HCT116 (cell line): ENCODE data around the gene FBH1. TPM values are rescaled to one million over a fixed set of nuclear protein-coding genes. Genes with fewer than 3 reads are reported as not detected.

ENCODE experiments used
- ATAC-seq: fragments of 200-7000 bp; cut with Tn5 transposase; 2 replicates; pipeline ENCODE4 v1.9.1; 2020; ENCODE audit warnings: mild to moderate bottlenecking, moderate library complexity
- BruUV-seq: library from RNA; stranded (reverse); fragments of 400-500 nt; replicated peaks from 2 replicates; lab custom pipeline; 2021; lab: Mats Ljungman, UMichigan
- CTCF ChIA-PET: fragments of 300-600 bp; sonication (Branson Sonifier 250); formaldehyde crosslinking; loops from one replicate; lab custom pipeline; 2021; ENCODE audit warnings: antibody characterized with exemption; lab: Charles Lee
- POLR2A ChIA-PET: fragments of 300-600, 350-600 bp; sonication (Branson Sonifier 250); formaldehyde crosslinking; loops from one replicate; lab custom pipeline; 2021; ENCODE audit warnings: antibody characterized with exemption; lab: Charles Lee
- RAD21 ChIA-PET, 2 experiments: fragments of 300-600 bp; sonication (Branson Sonifier 250); formaldehyde crosslinking; loops; one replicate each; lab custom pipeline; 2023; ENCODE audit warnings: low total read pairs in 2 of 2; ENCODE audit not compliant: uncharacterized antibody in 2 of 2, unreplicated experiment in 2 of 2, low non-redundant PET in 1 of 2; lab: Charles Lee
- DNase-seq: peaks from one replicate; pipeline ENCODE4 v3.0.0-alpha.2; 2010; ENCODE audit warnings: low read depth, low spot score
- H2AFZ ChIP-seq: fragments of 200-600 bp; shearing (Covaris generic), sonication (generic); 2 replicates; pipeline ENCODE4 v1.6.1; 2017; ENCODE audit warnings: low read depth, mixed run types, mixed read lengths, antibody characterized with exemption, low read length; ENCODE audit not compliant: poor library complexity, severe bottlenecking
- H3K27ac ChIP-seq: 2 replicates; pipeline ENCODE4 v1.5.1; 2012; ENCODE audit warnings: low read depth, low read length
- H3K27me3 ChIP-seq: fragments of 200-600 bp; sonication (generic); 2 replicates; pipeline ENCODE4 v1.6.1; 2016; ENCODE audit warnings: mixed run types, low read length, mixed read lengths; ENCODE audit not compliant: insufficient read depth
- H3K36me3 ChIP-seq, 2 experiments: fragments of 200-500 bp in 1 of 2; fragments of 200-600 bp in 1 of 2; sonication (Bioruptor generic) in 1 of 2; sonication (generic) in 1 of 2; 2 replicates each; pipeline versions ENCODE4 v1.5.1 to v1.6.1; 2014 to 2016; ENCODE audit warnings: low read length in 2 of 2, inconsistent platforms in 1 of 2, mixed read lengths in 1 of 2, mixed run types in 1 of 2; ENCODE audit not compliant: insufficient read depth in 2 of 2, control insufficient read depth in 1 of 2
- H3K4me1 ChIP-seq, 2 experiments: fragments of 200-600 bp in 1 of 2; sonication (generic) in 1 of 2; 2 replicates each; pipeline versions ENCODE4 v1.5.1 to v1.6.1; 2012 to 2017; ENCODE audit warnings: low read length in 2 of 2, inconsistent platforms in 1 of 2, mild to moderate bottlenecking in 1 of 2, mixed read lengths in 1 of 2, mixed run types in 1 of 2, moderate library complexity in 1 of 2; ENCODE audit not compliant: insufficient read depth in 2 of 2, control insufficient read depth in 1 of 2
- H3K4me2 ChIP-seq: fragments of 200-600 bp; sonication (generic); 2 replicates; pipeline ENCODE4 v1.6.1; 2017; ENCODE audit warnings: mixed run types, low read length, mixed read lengths
- H3K4me3 ChIP-seq, 2 experiments: fragments of 200-600 bp in 1 of 2; sonication (generic) in 1 of 2; replicated peaks in 1 of 2; 2 replicates each; pipeline ENCODE4 v1.5.1; 2011 to 2016; ENCODE audit warnings: low read length in 2 of 2, control low read depth in 1 of 2, low read depth in 1 of 2, mild to moderate bottlenecking in 1 of 2, mixed read lengths in 1 of 2, mixed run types in 1 of 2
- H3K79me2 ChIP-seq: fragments of 200-600 bp; sonication (generic); 2 replicates; pipeline ENCODE4 v1.6.1; 2017; ENCODE audit warnings: mild to moderate bottlenecking, mixed run types, low read length, moderate library complexity, mixed read lengths; ENCODE audit not compliant: insufficient read depth
- H3K9ac ChIP-seq: fragments of 200-600 bp; sonication (generic); 2 replicates; pipeline ENCODE4 v1.6.1; 2016; ENCODE audit warnings: low read length, mixed read lengths
- H3K9me2 ChIP-seq: fragments of 200-600 bp; sonication (generic), shearing (Covaris generic); 2 replicates; pipeline ENCODE4 v1.6.1; 2017; ENCODE audit warnings: mixed run types, mild to moderate bottlenecking, moderate library complexity; ENCODE audit not compliant: insufficient read depth
- H3K9me3 ChIP-seq, 2 experiments: fragments of 200-500 bp in 1 of 2; fragments of 200-600 bp in 1 of 2; sonication (Bioruptor generic) in 1 of 2; sonication (generic) in 1 of 2; 2 replicates each; pipeline ENCODE4 v1.6.1; 2014 to 2017; ENCODE audit warnings: low read length in 2 of 2, mixed read lengths in 2 of 2, inconsistent platforms in 1 of 2, low read depth in 1 of 2, mild to moderate bottlenecking in 1 of 2, mixed run types in 1 of 2, moderate library complexity in 1 of 2; ENCODE audit not compliant: control insufficient read depth in 1 of 2, insufficient read depth in 1 of 2
- H4K20me1 ChIP-seq: fragments of 200-600 bp; sonication (generic), shearing (Covaris generic); 2 replicates; pipeline ENCODE4 v1.6.1; 2017; ENCODE audit warnings: mixed run types, mild to moderate bottlenecking, moderate library complexity; ENCODE audit not compliant: insufficient read depth
- CEBPB ChIP-seq: IDR thresholded peaks from 2 replicates; pipeline ENCODE4 v1.6.1; 2012; ENCODE audit warnings: low read depth
- EGR1 ChIP-seq: IDR thresholded peaks from 2 replicates; pipeline ENCODE4 v1.6.1; 2012; ENCODE audit warnings: low read depth
- POLR2A ChIP-seq: IDR thresholded peaks from 2 replicates; pipeline ENCODE4 v1.7.0; 2011; ENCODE audit warnings: borderline replicate concordance; ENCODE audit not compliant: insufficient read depth, insufficient read length; ENCODE audit errors: extremely low read depth
- POLR2AphosphoS5 ChIP-seq: IDR thresholded peaks from 2 replicates; pipeline ENCODE4 v1.6.1; 2011; ENCODE audit warnings: mild to moderate bottlenecking, low read depth, low read length, moderate library complexity
- SP1 ChIP-seq: IDR thresholded peaks from 2 replicates; pipeline ENCODE4 v1.6.1; 2012; ENCODE audit warnings: low read depth
- YY1 ChIP-seq: IDR thresholded peaks from 2 replicates; pipeline ENCODE4 v1.6.1; 2011; ENCODE audit warnings: low read length, low read depth, moderate library complexity, mild to moderate bottlenecking; ENCODE audit not compliant: insufficient replicate concordance; ENCODE audit errors: extremely low read depth
- intact Hi-C: fragments of 100-400 bp; cut with micrococcal nuclease; formaldehyde crosslinking; loops from 2 replicates; pipeline ENCODE4 v1.10.0; 2022
- total RNA-seq: library from RNA; stranded (reverse); gene quantifications from one replicate; pipeline ENCODE4 v1.2.1, GENCODE V29; 2021; ENCODE audit not compliant: unreplicated experiment
- TF ChIP-seq, protein P1 (sequence below): IDR thresholded peaks from 2 replicates; pipeline ENCODE4 v1.6.1; 2012; ENCODE audit warnings: low read depth
- TF ChIP-seq, protein P2 (sequence below): IDR thresholded peaks from 2 replicates; pipeline ENCODE4 v1.6.1; 2012

FBH1 gene
- total RNA-seq, 1 experiment from 2014 or later, result 70.2 TPM

DNA sequence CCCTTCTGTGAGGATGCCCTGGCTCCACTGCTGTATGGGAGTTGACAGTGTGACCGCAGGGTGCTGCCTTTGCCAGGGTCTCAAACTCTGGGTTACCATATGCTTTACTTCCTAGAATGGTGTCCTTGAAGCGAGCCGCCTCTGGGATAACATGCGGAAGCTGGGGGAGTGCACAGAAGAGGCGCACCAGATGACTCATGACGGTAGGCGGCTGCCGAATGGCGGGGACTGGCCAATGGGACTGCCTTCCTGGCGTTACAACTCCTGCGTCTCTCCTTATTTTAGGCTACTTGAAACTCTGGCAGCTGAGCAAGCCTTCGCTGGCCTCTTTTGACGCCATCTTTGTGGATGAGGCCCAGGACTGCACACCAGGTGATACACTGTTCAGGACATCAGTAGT, 27.3 kb downstream of the FBH1 start:
- Histone ChIP-seq H3K9me3 (no peaks in the 10 kb centered on the region), H3K4me3 (no peak overlapping the region), H3K9ac (no peak overlapping the region), H3K36me3 (peaks cover 56 to 67% of the 10 kb centered on the region in 2 experiments), H3K27ac (no peak overlapping the region), H3K4me2 (no peak overlapping the region), H4K20me1 (no peaks in the 10 kb centered on the region), H3K9me2 (no peaks in the 10 kb centered on the region), H3K27me3 (no peaks in the 10 kb centered on the region), H2AFZ (no peak overlapping the region), H3K79me2 (no peaks in the 10 kb centered on the region), H3K4me1 (no peaks in the 10 kb centered on the region)
- TF ChIP-seq CEBPB (no peak), SP1 (no peak), POLR2A (no peak), EGR1 (no peak), POLR2AphosphoS5 (no peak), YY1 (no peak)
- TF ChIP-seq, protein P1, sequence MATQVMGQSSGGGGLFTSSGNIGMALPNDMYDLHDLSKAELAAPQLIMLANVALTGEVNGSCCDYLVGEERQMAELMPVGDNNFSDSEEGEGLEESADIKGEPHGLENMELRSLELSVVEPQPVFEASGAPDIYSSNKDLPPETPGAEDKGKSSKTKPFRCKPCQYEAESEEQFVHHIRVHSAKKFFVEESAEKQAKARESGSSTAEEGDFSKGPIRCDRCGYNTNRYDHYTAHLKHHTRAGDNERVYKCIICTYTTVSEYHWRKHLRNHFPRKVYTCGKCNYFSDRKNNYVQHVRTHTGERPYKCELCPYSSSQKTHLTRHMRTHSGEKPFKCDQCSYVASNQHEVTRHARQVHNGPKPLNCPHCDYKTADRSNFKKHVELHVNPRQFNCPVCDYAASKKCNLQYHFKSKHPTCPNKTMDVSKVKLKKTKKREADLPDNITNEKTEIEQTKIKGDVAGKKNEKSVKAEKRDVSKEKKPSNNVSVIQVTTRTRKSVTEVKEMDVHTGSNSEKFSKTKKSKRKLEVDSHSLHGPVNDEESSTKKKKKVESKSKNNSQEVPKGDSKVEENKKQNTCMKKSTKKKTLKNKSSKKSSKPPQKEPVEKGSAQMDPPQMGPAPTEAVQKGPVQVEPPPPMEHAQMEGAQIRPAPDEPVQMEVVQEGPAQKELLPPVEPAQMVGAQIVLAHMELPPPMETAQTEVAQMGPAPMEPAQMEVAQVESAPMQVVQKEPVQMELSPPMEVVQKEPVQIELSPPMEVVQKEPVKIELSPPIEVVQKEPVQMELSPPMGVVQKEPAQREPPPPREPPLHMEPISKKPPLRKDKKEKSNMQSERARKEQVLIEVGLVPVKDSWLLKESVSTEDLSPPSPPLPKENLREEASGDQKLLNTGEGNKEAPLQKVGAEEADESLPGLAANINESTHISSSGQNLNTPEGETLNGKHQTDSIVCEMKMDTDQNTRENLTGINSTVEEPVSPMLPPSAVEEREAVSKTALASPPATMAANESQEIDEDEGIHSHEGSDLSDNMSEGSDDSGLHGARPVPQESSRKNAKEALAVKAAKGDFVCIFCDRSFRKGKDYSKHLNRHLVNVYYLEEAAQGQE, result no peak
- TF ChIP-seq, protein P2, sequence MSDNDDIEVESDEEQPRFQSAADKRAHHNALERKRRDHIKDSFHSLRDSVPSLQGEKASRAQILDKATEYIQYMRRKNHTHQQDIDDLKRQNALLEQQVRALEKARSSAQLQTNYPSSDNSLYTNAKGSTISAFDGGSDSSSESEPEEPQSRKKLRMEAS, result no peak
- BruUV-seq, result no TSS peak
- intact Hi-C loops, result no loop called here
- ATAC-seq (no peak), DNase-seq (no peak)
- POLR2A ChIA-PET, result no interaction called here
- RAD21 ChIA-PET, result no interaction called here
- CTCF ChIA-PET, result no interaction called here
